Stimulated activated CD4-positive, alpha-beta T cell treated with anti-CD3 and anti-CD28 coated beads, Interleukin-1b, Interleukin-23, amount 100 ng/mL, for 24 hours (primary cell): ENCODE measurements around the gene PCDHGA2.
"Not testable (repeated sequence)": the region's sequence is repeated elsewhere in the genome, so short reads cannot be mapped to it uniquely, and the experiment has no call there.

Source experiments
- DNase-seq, 4 experiments: peaks; one replicate each; pipeline ENCODE4 v3.0.0-alpha.2; 2020; ENCODE audit warnings: low read depth in 4 of 4, low spot score in 1 of 4

The PCDHGA2 gene

DNA sequence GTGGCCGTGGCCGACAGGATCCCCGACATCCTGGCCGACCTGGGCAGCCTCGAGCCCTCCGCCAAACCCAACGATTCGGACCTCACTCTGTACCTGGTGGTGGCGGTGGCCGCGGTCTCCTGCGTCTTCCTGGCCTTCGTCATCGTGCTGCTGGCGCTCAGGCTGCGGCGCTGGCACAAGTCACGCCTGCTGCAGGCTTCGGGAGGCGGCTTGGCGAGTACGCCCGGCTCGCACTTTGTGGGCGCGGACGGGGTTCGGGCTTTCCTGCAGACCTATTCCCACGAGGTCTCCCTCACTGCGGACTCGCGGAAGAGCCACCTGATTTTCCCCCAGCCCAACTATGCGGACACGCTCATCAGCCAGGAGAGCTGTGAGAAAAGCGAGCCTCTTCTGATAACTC lies 7.5 kb downstream of the PCDHGA2 start:
- DNase-seq = not testable (repeated sequence)

DNA sequence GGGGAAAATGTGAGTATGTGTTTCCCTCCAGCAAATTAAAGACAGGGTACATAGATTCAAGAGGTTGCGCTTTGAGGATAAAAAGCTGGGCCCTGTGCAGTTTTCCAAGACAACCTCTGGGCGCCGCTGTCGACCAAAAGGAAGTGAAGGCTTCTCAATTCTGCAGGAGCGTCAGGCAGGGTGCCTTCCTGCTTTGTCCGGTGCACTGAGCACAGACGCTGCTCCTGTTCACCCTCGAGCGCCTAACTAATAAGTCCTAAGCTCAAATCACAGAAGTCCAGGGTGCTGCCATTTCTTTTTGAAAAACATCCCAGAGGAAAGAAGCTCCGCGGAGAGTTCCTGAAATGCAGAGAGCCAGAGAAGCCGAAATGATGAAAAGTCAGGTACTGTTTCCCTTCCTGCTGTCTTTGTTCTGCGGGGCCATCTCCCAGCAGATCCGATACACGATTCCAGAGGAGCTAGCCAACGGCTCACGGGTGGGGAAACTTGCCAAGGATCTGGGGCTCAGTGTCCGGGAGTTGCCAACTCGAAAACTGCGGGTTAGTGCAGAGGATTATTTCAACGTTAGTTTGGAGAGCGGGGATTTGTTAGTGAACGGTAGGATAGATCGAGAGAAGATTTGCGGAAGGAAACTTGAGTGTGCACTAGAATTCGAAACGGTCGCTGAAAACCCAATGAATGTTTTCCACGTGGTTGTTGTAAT lies 11.5 kb downstream of the PCDHGA2 start, which contains the start of gene PCDHGB1:
Gene PCDHGB1 (plus strand): TSS at position 183 of the 703 bp plus-strand sequence. CDS start 162 bp downstream, at position 345.
- no peak for DNase-seq

DNA sequence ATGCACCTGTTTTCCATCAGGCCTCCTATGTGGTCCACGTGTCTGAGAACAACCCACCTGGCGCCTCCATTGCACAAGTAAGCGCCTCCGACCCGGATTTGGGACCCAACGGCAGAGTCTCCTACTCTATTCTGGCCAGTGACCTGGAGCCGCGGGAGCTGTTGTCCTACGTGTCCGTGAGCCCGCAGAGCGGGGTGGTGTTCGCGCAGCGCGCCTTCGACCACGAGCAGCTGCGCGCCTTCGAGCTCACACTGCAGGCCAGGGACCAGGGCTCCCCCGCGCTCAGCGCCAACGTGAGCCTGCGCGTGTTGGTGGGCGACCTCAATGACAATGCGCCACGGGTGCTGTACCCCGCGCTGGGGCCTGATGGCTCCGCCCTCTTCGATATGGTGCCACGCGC lies 13.0 kb downstream of the PCDHGA2 start:
- DNase-seq = no peak

DNA sequence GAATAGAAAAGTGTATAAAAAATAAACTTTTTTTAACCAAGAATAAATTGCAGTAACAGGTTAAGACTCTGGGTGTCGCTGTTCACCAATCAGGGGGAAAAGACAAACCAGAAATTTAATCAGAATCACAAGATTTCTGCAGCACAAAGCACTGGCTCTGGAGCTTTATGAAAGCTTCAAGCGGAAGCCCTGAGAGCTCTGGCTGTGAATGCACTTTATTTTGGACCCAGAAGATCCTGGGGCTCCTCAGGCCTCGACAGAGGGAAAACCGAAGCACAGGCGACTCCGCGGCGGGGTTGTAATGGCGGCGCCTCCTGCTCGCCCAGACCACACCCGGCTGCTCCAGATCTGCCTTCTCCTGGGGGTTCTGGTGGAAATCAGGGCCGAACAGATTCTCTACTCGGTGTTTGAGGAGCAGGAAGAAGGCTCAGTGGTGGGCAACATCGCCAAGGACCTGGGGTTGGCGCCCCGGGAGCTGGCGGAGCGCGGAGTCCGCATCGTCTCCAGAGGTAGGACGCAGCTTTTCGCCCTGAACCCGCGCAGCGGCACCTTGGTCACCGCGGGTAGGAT lies 16.4 kb downstream of the PCDHGA2 start, which contains the start of gene PCDHGA4:
Gene PCDHGA4 (plus strand): TSS at position 122 of the 570 bp plus-strand sequence. CDS start 87 bp downstream, at position 209.
- DNase-seq = no peak

DNA sequence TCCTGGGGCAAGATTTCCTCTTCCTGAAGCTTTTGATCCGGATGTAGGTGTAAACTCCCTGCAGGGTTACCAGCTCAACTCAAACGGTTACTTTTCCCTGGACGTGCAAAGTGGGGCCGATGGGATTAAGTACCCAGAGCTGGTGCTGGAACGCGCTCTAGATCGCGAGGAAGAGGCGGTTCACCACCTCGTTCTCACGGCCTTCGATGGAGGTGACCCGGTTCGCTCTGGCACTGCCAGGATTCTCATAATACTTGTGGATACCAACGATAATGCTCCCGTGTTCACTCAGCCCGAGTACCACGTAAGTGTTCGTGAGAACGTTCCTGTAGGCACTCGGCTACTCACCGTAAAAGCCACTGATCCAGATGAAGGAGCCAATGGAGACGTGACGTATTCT lies 17.1 kb downstream of the PCDHGA2 start:
- no peak for DNase-seq

DNA sequence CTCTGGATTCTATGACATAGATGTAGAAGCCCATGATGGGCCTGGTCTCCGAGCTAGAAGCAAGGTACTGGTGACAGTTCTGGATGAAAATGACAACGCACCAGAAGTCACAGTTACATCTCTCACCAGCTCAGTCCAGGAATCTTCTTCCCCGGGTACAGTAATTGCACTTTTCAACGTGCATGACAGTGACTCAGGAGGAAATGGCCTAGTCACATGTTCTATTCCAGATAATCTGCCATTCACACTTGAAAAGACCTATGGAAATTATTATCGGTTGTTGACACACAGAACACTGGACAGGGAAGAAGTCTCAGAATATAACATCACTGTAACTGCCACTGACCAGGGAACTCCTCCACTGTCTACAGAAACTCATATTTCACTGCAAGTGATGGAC lies 17.6 kb downstream of the PCDHGA2 start:
- DNase-seq = no peak

DNA sequence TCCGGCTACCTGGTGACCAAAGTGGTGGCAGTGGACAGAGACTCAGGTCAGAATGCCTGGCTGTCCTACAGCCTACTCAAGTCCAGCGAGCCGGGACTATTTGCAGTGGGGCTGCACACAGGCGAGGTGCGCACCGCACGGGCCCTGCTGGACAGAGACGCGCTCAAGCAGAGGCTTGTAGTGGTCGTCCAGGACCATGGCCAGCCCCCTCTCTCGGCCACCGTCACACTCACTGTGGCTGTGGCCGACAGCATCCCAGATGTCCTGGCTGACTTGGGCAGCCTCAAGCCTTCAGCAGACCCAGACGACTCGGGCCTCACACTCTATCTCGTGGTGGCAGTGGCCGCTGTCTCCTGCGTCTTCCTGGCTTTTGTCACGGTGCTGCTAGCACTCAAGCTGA lies 18.4 kb downstream of the PCDHGA2 start:
- no peak for DNase-seq

DNA sequence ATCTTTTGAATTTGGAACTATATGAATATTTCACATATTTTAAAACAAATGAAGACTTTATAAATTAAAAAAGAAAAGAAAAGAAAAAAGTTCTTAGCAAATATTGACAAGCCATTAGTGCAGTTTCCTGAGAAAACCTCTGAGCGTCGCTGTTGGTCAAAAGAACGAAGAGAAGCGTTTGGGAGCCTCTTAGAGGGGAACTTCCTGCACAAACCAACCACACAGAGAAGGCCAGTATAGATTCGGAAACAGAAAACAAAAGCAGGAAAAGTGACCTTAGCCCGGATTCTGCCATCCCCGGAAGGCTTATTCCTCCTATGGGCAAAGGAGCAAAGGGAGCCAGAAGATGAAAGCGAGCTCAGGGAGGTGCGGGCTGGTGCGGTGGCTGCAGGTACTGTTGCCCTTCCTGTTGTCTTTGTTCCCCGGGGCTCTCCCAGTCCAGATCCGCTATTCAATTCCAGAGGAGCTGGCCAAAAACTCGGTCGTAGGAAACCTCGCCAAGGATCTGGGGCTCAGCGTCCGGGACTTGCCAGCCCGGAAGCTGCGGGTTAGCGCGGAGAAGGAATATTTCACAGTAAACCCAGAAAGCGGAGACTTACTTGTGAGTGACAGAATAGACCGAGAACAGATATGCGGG lies 21.3 kb downstream of the PCDHGA2 start, which contains the start of gene PCDHGB2:
Gene PCDHGB2 (plus strand): TSS at position 205 of the 637 bp plus-strand sequence. CDS start 142 bp downstream, at position 347.
- no peak for DNase-seq

DNA sequence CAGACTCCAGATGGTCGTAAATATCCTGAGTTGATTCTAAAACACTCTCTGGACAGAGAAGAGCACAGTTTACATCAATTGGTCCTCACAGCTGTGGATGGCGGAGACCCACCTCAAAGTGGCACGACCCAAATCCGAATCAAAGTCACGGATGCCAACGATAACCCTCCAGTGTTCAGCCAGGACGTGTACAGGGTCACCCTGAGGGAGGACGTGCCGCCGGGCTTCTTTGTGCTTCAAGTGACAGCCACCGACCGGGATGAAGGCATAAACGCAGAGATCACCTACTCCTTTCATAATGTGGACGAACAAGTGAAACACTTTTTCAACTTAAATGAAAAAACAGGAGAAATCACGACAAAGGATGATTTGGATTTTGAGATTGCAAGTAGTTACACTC lies 22.1 kb downstream of the PCDHGA2 start:
- no peak for DNase-seq

DNA sequence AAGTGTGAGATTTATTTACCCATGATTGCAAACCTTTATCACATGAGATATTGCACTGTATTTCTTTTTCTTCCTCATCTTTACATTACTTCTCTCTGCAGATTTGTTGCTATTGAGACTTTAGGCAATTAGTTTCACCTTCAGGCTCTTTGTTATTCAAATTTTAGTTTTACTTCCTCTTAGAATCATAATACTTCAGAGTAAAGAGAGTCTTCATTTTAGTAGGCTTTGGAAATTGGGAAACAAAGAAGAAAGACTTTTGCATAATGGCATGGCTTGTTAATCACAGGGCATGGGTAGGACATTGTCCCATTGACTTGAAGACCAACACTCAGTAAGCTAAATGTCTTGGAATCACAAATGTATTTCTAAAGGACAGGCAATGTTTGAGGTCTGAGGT lies 24.2 kb downstream of the PCDHGA2 start:
- DNase-seq = no peak

DNA sequence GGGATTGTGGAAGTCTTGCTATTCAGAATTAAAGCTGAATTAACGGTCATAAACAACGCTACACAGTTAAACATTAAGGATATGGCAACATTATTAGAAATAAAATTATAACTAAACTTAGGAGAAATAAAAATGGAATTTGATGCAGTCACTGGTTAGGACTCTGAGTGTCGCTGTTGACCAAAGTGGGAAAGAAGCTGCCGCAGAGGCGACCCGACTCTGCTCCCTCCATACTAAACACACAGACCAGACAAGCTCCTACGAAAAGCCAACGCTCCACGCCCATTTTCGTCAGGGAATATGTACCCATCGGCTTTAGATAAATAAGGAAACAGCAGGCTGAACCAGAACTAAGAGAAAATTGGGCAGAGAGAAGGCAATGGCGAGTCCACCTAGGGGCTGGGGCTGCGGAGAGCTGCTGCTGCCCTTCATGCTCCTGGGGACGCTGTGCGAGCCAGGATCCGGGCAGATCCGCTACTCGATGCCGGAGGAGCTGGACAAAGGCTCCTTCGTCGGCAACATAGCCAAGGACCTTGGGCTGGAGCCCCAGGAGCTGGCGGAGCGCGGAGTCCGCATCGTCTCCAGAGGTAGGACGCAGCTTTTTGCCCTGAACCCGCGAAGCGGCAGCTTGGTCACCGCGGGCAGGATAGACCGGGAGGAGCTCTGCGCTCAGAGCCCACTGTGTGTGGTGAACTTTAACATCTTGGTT lies 25.5 kb downstream of the PCDHGA2 start, which contains the start of gene PCDHGA5:
Gene PCDHGA5 (plus strand): TSS at position 211 of the 709 bp plus-strand sequence. CDS start 169 bp downstream, at position 380.
- no peak for DNase-seq

DNA sequence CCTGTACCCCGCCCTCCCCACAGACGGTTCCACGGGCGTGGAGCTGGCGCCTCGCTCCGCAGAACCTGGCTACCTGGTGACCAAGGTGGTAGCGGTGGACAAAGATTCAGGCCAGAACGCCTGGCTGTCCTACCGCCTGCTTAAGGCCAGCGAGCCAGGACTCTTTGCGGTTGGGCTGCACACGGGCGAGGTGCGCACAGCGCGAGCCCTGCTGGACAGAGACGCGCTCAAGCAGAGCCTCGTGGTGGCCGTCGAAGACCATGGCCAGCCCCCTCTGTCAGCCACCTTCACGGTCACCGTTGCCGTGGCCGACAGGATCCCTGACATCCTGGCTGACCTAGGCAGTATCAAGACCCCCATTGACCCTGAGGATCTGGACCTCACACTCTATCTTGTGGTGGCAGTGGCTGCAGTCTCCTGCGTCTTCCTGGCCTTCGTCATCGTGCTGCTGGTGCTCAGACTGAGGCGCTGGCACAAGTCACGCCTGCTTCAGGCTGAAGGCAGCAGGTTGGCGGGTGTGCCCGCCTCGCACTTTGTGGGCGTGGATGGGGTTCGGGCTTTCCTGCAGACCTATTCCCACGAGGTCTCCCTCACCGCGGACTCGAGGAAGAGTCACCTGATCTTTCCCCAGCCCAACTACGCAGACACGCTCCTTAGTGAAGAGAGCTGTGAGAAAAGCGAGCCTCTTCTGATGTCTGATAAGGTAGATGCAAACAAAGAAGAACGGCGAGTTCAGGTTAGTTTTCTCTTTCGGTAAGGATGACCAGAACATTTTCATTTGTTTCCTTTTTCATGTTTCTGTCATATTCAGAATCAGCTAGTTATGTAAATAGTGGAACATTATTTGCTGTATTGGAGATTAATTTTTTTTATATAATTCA lies 27.7 kb downstream of the PCDHGA2 start:
- no peak for DNase-seq

DNA sequence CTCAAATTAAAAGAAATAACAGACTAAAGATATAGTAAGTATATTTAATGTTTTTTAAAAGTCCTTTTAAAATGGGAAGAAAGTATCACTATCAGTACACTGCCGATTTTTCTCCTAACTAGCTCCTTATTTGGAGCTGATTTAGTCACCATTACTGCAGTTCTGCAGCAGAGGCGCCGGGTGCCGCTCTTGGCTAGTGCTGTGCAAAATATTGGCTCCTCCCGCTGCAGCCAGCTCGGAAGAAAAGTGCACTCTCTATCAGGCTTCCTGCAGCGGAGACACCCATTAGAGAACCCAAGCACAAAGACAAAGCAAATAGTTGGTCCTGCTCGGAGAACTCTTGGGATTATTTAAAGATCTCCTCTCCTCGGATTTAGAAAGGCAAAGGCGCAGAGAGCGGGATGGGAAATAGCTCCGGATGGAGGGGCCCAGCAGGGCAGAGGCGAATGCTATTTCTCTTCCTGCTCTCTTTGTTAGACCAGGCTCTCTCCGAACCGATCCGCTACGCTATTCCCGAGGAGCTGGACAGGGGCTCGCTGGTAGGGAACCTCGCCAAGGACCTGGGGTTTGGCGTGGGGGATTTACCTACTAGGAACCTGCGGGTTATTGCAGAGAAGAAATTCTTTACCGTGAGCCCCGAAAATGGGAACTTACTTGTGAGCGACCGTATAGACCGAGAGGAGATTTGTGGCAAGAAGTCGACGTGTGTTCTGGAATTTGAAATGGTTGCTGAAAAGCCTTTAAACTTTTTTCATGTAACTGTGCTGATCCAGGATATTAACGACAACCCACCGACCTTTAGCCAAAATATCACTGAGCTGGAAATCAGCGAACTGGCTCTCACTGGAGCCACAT lies 31.7 kb downstream of the PCDHGA2 start, which contains the start of gene PCDHGB3:
Gene PCDHGB3 (plus strand): TSS at position 249 of the 855 bp plus-strand sequence. CDS start 153 bp downstream, at position 402.
- DNase-seq = peak in 1 of 4 experiments; percentile 8

DNA sequence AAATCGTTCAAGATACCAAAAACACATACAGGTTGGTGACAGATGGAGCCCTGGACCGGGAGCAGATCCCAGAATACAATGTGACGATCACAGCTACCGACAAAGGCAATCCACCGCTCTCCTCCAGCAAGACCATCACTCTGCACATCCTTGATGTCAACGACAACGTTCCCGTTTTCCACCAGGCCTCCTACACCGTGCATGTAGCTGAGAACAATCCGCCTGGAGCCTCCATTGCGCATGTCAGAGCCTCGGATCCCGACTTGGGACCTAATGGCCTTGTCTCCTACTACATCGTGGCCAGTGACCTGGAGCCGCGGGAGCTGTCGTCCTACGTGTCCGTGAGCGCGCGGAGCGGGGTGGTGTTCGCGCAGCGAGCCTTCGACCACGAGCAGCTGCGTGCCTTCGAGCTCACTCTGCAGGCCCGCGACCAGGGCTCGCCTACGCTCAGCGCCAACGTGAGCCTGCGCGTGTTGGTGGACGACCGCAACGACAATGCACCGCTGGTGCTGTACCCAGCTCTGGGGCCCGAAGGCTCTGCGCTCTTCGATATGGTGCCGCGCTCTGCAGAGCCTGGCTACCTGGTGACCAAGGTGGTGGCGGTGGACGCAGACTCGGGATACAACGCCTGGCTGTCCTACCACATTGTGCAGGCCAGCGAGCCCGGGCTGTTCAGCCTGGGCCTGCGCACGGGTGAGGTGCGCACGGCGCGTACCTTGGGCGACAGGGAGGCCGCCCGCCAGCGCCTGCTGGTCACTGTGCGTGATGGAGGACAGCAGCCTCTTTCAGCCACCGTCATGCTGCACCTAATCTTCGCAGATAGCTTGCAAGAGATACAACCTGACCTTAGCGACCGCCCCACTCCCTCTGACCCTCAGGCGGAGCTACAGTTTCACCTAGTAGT lies 33.3 kb downstream of the PCDHGA2 start:
- DNase-seq = no peak

DNA sequence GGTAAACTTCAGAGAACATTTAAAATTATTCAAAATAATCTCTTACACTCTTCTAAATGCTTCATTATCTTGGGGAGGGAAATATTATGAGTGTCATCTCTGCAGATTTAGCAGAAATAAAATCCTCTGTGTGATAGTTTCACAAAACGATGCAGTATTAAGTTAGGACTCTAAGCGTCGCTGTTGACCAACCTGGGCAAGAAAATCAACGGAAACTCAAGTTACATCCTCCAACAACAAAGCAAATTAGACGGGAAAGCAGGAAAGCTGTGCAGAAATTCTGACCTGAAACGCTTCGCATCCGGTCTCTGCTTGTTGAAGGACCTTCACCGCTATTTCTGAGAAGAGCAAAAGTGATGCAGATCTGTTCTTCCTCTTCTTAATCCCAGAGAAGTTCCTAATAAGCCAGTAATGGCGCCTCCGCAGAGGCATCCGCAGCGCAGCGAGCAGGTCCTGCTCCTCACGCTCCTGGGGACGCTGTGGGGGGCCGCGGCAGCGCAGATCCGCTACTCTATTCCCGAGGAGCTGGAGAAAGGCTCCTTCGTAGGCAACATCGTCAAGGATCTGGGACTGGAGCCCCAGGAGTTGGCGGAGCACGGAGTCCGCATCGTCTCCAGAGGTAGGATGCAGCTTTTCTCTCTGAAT lies 35.2 kb downstream of the PCDHGA2 start, which contains the start of gene PCDHGA6:
Gene PCDHGA6 (plus strand): TSS at position 219 of the 645 bp plus-strand sequence. CDS start 193 bp downstream, at position 412.
- DNase-seq = no peak

DNA sequence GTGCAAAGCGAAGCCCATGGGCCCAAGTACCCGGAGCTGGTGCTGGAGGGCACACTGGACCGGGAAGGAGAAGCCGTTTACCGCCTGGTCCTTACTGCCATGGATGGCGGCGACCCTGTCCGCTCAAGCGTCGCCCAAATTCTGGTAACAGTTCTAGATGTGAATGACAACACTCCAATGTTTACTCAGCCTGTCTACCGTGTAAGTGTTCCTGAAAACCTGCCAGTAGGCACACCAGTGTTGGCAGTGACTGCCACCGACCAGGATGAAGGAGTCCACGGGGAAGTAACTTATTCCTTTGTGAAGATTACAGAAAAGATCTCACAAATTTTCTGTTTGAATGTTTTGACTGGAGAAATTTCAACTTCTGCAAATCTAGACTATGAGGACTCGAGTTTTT lies 36.1 kb downstream of the PCDHGA2 start:
- DNase-seq = no peak

DNA sequence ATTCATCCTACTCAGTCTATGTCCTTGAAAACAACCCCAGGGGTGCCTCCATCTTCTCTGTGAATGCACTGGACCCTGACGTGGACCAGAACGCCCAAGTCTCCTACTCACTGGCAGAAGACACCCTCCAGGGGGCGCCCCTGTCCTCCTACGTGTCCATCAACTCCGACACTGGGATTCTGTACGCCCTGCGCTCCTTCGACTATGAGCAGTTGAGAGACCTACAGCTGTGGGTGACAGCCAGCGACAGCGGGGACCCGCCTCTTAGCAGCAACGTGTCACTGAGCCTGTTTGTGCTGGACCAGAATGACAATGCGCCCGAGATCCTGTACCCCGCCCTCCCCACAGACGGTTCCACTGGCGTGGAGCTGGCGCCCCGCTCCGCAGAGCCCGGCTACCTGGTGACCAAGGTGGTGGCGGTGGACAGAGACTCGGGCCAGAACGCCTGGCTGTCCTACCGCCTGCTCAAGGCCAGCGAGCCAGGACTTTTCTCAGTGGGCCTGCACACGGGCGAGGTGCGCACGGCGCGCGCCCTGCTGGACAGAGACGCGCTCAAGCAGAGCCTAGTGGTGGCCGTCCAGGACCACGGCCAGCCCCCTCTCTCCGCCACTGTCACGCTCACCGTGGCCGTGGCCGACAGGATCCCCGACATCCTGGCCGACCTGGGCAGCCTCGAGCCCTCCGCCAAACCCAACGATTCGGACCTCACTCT lies 37.0 kb downstream of the PCDHGA2 start:
- not testable (repeated sequence) for DNase-seq
